COLO668 (cell line): ENCODE data around the gene LRBA.
"Not testable (repeated sequence)": the region's sequence is repeated elsewhere in the genome, so short reads cannot be mapped to it uniquely, and the experiment has no call there.

Experiments
- DNase-seq: peaks from one replicate; lab custom pipeline; 2025; ENCODE audit not compliant: unreplicated experiment; lab: John Stamatoyannopoulos, UW

LRBA gene

DNA sequence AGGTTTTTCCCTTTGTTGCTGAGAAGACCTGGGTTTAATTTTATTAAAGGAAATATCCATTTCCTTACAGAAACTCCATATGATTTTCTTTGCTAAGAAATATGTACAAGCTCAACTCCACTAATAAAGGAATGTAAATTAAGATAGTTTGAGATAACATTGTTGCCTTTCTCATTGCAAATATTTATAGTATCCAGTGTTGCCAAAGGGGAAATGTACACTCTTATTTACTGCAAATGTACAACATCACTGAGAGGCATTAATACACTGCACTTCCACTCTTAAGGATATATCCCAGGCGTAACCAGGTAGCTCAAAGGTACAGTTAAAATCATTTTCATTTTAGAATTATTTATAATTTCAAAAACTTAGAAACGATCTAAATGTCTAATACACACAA is 7.5 kb upstream of the LRBA start:
- no peak for DNase-seq

DNA sequence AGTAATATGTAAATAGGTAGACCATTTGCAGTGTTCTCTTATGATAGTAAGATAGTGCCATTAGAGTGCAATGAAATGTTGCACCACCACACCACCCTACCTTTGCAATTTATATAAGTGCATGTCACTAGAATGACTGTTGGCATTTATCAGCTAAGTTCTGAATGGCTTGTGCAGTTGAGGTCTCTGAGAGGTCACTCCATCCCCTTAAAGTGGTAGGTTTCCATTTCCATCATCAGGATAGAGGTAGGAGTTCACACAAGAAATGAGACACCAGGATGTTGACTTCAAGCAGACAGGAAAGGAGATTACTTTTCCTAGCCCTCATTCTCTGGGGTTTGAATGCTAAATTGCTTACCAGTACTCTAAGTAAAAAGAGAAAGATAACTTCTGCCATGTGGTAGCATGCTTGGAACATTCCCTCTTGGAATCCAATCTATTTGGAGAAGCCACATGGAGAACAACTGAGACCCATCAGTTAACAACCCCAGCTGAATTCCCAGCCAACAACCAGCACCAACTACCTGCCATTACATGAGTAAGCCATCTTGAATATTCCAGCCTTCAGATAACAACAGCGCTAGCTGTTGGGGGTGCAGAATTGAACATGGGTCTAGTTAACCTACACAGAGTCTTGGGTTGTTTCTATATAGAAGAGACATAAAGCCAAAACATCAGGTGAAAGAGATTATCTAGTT is 6.7 kb upstream of the LRBA start:
- DNase-seq = no peak

DNA sequence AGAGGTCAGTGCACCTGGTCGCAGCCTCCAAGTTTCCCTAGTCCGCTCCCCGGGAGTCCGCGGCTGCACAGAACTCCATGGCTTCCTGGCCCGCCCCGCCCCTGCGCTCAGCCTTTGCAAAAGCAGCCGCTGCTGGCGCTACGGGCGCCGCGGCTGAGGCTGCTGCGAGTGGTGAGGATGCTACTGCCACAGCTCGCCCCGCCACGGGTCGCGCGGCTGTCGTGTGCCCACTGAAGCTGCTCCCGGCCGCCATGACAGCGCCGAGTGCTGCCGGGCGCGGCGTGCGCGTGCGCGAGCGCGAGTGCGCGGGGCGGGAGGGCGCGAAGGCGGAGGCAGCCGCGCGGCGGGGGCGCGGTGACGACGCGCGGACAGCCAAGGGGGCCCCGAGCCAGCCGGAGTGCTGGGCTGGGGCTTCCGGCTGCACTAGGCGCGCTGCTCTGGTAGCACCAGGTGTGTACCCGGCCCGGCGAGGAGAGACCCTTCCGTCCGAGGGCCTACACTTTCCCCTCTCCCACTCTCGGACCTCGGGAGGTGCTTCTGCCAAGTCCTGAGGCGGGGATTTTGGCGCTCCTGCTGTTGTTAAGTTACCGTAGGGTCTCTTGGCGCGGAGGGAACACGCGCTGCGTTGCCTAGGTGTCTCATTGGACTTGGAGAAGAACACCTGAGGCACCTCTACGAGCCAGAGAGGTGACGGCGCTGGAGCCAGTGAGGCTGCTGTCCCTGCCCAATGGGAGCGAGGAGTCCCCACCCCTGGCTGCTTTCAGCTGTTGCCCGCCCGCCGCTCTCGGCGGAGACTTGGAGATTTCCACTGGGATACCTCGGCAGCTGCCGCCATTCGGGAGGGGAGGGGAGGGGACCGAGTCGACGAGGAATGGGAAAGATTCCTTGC is 619 bp upstream of the LRBA start:
- peak; percentile 95 for DNase-seq

DNA sequence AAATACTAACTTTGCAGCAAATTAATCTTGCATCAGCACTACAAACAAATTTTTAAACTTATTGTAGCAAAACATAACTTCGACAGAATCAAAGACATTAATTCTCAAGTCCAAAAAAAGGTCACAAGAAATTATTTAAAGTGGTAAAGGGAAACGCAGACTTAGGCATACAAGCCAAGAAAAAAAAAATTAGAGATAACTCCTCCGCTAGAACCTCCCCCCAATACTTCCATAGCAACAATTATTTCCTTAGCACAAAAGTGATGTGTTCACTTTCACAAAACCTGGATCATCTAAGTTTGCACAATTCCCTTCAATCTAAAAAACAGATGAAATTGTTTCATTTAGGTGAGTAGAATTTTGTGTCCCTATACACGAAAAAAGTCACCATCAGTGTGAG is 1.1 kb downstream of the LRBA start:
- DNase-seq = no peak

DNA sequence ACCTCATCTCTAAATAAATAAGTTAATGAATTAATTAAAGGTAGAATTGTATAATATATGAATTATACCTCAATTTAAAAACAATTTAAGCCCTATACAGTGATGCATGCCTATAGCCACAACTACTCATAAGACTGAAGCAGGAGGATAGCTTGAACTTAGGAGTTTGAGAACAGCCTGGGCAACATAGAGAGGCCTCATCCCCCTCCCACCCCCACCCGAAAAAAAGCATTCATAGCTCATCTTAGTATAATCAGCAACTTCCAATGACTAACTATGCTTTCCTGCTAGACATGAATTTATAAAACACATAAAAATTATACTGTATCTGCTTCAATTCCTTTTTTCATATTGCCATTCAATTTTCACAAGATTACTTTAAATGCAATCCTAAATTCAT is 1.6 kb downstream of the LRBA start:
- DNase-seq = no peak

DNA sequence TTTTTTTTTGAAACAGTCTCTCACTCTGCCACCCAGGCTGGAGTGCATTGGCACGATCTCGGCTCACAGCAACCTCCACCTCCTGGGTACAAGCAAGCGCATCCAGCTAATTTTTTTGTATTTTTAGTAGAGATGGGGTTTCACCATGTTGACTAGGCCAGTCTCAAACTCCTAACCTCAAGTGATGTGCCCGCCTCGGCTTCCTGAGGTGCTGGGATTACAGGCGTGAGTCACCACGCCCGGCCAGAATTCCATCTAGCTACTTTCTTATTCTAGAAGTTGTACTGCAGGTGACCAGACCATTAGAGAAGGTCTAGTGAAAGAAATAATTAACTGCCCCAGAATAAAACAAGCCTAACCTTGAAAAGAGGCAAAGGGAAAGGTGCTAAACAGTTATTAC is 2.3 kb downstream of the LRBA start:
- peak; percentile 20 for DNase-seq

DNA sequence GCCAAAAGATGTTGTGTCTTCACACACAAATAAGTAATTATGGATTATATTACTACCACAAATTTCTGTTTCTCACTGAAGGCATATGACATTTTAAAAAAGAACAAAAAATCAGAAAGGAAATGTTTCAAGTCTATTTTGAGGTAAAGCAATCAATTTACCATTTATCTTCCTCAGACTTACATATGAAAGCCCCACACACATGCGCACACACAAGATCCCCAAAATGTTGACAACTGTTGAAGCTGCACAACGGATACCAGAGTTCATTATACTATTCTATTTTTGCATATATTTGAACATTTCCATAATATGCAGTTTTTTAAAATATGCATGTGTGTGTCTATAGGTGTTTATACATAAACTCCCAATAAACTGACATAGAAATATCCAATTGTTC is 2.7 kb downstream of the LRBA start:
- no peak for DNase-seq

DNA sequence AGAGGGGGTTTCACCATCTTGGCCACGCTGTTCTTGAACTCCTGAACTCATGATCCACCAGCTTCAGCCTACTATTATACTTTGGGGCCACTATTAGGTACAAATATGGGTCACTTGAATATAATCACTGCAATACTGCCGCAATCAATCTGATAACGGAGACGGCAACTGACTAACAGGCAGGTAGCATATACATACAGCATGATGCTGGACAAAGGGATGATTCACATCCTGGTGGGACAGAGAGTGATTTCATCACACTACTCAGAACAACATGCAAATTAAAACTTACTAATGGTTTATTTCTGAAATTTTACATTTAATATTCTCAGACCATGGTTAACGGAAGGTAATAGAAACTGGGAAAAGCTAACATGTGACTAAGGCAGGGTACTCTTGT is 10.9 kb downstream of the LRBA start:
- no peak for DNase-seq

DNA sequence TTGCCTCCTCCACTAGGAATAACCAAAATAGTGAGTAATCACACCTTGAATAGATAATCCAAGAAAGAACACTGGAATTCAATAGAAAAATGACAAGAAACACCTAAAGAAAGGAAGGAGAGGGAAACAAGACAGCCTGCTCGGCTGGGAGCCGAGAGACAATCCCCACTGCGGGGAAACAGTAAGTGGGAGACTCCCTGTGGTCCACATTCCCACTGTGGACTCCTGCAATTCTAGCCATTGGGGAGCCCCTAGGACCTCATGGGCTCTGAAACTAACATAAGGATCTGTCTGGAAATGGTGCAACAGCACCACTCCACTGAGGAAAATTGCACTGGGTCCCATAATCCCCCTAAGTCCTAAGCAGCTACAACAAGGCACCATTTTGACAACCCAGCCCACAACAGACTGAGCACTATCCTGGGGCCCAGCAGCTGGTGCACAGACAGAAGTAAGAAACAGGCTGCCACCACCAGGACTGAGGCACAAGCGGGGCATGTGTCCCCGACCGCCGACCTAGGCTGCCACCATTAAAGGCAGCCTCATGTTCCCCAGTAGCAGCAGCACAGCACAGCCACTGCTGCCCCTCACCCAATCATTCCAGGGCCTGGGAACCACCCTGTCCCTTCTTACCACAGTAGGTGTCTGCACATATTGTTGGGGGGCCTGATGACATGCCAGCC is 14.2 kb downstream of the LRBA start:
- DNase-seq = no peak

DNA sequence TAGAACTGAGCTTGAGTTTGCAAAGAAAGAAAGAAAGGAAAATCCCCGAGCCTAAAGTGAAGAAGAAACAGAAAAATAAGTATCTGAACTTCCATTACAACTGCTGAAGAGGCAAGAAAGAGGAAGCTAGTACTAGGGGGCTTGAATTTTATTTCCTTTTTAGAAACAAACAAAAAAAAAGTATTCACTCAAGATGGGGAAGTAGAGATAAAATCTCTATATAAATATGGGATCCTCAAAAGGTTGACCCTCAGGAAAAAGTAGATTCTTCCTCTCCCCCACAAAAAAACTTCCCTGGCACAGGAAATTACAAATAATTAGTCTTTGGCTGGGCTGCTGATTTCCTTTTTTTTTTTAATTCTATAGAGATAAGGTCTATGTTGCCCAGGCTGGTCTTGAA is 16.0 kb downstream of the LRBA start:
- no peak for DNase-seq

DNA sequence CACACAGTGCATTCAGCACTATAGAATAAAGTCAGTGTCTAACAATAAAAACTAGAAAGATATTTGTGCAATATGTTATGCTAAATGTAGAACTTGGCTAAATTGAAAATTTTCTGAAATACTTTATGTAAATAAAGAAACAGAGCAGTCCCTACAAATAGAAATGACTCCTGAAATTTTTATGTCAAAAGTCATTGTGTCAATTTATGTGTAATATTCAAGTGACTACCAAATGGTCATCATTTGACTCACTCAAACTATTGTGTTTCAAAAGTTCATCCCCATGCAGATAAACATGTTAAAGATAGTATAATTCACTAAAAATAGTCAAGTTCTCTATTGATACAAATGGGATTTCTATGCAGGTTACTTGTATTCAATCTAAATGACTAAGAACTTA is 17.9 kb downstream of the LRBA start:
- no peak for DNase-seq

DNA sequence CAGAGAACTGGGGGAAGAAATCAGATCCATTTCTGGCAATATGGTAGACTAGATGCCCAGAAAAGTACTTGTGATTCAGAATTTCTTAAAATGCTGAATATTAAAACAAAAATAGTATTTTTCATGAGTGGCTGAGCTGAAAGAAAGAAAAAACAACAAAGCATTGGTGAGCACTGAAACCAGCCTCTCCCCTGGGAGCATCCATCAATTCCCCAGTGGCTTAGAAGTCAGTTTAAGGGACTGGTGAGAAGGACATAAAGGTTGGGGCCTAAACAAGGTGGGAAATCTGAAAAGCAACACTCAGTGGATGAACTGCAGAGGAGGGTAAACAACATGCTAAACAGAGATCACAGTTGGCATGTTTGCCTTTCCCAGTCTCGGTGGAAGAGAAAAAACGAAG is 20.4 kb downstream of the LRBA start:
- no peak for DNase-seq

DNA sequence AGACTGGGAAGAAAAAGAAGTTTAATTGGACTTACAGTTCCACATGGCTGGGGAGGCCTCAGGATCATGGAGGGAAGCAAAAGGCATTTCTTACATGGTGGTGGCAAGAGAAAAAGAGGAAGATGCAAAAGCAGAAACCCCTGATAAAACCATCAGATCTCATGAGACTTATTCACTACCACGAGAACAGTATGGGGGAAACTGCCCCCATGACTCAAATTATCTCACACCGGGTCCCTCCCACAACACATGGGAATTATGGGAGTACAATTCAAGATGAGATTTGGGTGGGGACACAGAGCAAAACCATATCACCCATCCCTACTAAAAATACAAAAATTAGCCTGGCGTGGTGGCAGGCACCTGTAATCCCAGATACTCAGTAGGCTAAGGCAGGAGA is 21.5 kb downstream of the LRBA start:
- DNase-seq = not testable (repeated sequence)

DNA sequence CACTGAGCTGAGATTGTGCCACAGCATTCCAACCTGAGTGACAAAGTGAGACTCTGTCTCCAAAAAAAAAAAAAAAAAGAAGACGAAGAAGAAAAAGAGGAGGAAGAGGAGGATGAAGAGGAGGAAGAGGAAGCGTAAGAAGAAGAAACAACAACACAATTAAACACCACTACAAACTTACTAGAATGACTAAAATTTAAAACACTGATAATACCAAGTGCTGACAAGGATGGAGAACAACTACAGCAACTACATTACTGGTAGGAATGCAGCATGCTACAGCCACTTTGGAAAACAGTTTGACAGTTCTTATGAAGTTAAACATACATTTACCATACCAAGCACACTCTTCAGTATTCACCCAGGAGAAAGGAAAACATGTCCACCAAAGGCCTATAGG is 24.1 kb downstream of the LRBA start:
- no peak for DNase-seq

DNA sequence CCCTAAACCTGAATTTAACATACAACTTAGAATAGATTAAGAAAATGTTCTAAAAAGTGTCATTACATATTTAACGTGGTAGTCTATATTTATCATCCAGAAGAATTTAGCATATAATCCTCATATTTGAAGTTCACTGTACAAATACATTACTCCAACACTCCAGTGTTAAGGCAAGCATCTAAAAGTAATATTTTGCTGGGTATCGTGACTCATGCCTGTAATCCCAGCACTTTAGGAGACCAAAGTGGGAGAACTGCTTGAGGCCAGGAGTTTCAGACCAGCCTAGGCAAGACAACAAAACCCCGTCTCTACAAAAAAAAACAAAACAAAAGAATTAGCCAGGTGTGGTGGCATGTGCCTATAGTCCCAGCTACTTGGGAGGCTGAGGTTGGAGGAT is 24.8 kb downstream of the LRBA start:
- no peak for DNase-seq

DNA sequence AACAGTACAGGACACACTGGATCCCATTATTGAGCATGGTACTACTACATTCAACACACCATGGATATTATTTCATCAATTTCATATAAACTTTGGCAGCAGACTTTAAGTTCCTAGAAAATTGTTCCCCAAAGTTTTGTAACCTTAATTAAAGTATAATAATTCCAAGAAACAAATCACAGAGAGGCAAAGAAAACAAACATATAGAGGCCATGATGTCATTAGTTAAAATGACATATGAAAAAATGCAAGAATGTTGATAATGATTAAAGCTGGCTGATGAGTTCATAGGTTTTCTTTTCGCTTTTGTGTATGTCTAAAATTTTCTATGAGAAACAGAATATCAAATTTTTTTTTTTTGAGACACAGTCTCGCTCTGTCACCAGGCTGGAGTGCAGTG is 26.8 kb downstream of the LRBA start:
- no peak for DNase-seq

DNA sequence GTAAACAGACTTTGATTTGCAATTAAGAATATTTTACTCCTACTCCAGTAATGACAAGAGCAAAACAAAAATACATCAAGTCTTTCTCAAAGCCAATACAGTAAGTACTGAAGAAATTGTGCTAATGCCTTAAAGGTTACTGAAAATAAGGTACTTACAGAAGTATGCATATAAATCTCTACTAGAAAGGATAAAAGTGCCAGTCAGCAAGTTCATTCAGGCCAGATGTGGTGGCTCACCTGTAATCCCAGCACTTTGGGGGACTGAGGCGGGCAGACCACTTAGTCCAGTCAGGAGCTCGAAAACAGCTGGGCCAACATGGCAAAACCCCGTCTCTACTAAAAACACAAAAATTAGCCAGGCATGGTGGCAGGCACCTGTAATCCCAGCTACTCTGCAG is 27.9 kb downstream of the LRBA start:
- DNase-seq = no peak

DNA sequence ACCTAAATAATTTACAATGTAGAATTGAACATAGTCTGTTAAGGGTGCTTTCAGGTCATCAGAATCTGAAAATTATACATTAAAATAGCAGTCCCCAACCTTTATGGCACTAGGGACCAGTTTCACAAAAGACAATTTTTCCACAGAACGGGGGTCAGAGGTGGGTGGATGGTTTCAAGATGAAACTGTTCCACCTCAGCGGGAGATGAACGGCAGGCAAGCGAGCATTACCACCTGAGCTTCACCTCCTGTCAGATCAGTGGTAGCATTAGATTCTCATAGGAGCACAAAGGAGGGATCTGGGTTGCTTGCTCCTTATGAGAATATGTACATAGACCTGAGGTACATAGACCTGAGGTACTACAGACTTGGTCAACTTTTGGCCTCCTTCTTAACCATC is 29.0 kb downstream of the LRBA start:
- DNase-seq = no peak

DNA sequence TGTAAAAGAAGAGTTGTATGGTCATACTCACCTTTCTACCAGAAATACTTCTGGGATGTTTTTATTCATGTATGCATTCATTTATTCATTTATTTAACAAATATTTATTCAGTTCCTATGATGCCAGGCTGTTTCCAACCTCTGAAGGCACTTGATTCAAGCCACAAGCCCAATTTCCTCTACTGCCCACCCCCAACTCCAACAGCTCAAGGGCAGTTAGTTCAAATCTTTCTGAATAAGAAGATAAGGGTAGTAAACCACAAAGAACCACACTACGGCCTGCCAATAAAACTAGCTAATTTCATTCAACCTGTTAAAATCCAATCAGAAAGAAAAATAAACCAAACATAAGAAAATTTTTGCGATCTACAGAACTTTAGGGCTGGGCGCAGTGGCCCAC is 31.2 kb downstream of the LRBA start:
- no peak for DNase-seq

DNA sequence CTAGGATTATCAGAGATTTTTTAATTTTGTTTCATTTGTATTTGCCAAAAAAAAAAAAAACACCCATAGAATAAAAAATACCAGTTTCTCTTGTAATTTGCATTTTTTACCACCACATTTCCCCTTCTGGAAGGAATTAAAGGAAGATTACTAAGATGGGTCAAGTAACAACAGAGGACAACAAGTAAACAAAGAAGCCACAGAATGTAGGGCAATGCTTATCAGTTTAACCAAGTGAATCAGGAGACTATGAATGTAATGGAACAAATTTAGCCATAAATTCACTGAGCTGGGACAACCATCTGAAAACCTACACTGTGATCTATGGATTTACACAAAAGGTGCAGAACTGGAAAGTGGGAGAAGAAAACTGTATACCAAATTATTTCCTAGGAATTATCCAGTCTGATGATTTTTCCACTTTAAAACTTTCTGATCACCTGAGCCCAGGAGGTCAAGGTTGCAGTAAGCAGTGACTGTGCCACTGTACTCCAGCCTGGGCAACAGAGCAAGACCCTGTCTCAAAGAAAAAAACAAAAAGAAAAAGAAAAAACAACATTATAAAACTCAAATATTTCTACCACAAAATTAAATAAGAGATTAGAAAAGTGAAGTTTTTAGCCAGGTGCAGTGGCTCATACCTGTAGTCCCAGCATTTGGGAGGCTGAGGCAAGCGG is 32.4 kb downstream of the LRBA start:
- DNase-seq = no peak

DNA sequence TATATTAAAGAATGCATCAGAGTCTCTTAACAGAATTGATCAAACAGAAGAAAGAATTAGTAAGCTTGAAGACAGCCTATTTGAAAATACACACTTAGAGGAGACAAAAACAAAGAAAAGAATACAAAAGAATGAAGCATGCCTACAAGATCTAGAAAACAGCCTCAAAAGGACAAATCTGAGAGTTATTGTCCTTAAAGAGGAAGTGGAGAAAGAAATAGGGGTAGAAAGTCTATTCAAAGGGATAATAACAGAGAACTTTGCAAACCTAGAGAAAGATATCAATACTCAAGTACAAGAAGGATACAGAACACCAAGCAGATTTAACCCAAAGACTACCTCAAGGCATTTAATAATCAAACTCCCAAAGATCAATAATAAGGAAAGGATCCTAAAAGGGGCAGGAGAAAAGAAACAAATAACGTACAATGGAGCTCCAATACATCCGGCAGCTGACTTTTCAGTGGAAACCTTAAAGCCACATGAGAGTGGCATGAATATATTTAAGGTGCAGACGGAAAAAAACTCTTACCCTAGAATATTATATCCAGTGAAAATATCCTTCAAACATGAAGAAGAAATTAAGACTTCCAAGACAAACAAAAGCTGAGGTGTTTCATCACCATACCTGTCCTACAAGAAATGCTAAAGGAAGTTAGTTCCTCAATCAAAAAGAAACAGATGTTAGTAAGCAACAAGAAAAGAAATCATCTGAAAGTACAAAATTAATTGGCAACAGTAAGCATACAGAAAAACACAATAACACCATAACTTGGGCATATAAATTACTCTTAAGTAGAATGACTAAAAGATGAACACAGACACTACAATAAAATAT is 36.1 kb downstream of the LRBA start:
- DNase-seq = no peak
